CD4-positive, alpha-beta T cell treated with Interleukin-4 for 4 hours (primary cell): ENCODE data around the gene IGDCC3.

ENCODE experiments used
- DNase-seq: peaks from one replicate; pipeline ENCODE4 v3.0.0-alpha.2; 2020

The IGDCC3 gene

DNA sequence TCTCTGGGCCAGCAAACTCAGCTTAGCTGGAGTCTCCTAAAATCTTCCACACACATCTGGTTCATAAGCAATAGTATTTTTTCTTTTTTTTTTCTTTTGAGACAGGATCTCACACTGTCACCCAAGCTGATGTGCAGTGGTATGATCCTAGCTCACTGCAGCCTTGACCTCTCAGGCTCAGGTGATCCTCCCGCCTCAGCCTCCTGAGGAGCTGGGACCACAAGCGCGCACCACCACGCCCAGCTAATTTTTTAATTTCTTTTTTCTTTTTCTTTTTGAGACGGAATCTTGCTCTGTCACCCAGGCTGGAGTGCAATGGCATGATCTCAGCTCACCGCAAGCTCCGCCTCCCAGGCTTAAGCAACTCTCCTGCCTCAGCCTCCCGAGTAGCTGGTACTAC is 39.0 kb downstream of the IGDCC3 start:
- DNase-seq: no peak

DNA sequence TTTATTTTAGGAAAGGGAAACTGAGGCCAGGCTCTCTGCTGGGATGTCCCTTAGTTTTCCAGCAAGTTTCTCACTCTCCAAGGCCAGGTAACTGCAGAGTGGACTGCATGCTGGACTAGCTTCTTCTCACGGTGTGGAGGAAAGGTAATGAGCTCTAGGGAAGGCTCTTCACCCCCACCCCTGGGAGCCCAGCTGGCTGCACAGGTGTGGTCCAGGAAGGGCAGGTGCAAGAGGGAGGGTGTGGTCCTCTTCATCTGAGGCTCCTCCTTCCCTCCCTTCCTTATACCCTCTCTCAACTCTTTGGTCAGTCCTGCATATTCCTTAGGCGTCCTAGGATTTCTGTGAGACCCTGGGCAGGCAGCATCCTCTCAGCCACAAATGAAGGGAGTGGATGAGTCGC is 39.4 kb downstream of the IGDCC3 start:
- DNase-seq: no peak

DNA sequence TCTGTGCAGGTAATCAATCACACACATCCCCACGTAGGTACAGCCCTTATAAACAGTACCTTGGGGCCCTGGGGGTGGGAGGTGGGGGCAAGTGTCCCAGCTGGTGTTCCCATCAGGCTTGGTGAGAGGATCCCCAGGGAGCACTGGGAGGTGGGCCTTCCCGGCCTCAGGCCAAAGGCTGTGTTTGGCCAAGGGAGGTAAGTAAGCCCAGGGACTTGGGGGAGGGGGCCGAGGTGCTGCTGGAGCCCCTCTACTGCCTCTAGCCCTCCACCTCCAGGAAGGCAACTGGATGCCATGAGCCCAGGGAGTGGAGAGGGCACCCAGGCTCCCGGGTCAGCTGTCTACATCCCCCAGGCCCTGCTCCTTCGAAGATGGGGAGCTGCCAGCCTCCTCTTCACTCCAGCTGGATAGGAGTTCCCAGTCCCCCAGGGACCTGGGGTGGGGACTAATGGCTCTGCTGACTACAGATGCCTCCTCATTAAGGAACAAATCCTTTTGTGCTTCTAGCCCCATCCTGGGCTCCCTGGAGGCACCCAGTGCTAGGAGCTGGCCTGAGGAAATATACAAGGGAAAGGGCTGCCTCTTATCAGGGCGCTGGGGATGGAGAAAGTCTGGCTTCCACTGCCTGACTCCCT is 40.2 kb downstream of the IGDCC3 start:
- DNase-seq: no peak

DNA sequence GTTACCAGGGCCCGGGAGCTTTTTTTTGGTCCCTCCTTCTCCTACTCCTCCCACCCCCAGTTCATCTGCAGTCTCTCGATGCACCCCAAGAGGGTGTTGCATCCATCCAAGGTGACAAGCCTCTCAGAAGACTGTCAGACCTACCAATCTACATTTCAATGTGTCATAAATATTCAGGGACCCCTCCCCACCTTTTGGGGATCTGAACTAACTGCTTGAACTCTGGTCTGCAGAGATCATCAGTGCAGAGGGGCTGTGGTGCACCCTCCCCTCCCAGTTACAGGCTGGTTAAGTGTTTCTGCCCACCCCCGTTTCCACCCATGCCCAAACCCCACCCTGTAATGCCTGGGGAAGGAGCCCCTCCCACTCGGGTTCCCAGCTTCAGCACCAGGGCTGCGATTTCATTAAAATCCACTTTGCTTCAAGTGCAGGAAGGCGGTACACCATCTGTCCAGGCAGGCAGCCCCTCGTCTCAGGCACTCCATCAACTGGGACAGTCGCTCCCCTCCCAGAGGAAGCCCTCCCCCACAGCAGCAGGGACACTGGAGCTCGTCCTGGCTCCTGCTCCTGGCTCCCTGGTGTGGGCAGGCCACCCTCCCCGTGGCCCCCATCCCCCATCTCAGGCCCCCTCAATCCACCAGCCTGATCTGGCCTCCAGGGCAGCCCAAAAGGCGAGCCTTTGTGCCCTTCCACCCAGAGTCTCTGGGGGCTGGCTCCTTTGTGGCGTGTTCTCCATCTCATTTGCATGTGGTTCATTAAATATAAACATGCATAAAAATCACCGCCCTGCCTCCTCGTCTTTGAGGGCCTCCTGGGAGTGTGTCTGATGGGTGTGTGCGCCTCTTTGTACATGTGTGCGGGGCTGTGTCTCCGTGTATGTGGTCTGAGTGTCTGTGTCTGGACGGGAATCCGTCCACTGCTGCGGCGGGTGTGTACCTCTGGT is 41.0 kb downstream of the IGDCC3 start:
- no peak for DNase-seq

DNA sequence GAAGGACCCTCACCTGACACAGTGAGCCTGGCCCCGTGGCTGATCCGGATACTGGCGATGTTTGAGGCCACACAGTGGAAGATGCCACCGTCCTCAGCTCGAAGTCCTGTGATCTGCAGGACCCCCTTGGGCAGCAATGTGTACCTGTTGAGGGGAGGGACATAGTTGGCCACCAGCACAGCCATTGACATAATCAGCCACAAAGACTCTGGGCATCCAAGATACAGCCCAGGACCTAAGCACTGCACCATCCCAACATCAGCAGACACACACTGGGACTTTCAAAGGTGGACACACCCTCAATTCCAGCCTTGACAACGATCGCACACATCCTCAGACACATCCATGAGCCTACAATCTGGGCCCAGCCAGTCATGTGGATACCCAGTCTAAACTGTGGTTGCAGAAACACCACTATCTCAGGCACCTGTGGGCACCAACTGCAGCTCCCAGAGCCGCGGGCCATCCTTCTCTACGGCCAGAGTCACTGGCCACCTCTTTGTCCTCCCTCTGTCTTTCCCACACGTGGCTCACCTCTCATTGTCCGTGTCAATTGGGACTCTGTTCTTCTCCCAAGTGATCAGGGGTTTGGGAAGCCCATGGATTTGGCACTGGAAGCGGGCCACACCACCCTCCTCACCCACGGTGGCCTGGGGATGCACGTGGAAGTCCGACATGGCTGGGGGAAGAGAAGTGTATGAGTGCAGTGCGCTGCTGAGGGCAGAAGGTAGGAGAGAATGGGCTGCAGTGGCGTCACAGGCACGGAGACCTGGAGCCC is 42.3 kb downstream of the IGDCC3 start:
- DNase-seq: no peak

DNA sequence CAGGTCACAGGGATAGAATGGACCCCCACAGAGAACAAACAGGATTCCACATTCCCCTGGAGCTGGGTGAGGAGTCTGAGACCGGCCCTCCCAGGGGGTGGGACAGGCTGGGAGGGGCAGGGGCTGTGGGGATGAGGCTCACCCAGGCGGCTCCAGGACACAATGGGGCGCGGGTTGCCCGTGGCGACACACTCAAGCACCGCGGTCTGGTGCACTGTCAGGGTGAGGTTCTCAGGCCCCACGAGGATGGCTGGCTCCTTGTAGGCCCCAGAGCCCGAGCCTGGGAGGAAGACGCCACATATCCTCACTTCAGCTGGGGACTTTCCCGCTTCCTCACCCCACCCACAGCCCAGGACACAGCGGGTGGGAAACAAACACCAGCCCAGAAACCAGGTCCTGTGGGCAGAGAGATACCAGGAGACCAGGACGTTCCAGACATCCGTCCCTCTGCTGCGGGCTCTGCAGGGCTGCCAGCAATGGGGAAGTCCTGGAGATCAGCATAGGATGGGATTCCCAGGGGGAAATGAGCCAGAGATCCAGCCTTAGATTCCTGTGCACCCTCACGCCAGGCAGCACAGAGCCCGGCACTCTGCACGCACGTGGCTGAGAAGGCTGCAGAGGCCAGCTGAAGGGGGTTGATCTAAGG is 43.1 kb downstream of the IGDCC3 start:
- DNase-seq: no peak

DNA sequence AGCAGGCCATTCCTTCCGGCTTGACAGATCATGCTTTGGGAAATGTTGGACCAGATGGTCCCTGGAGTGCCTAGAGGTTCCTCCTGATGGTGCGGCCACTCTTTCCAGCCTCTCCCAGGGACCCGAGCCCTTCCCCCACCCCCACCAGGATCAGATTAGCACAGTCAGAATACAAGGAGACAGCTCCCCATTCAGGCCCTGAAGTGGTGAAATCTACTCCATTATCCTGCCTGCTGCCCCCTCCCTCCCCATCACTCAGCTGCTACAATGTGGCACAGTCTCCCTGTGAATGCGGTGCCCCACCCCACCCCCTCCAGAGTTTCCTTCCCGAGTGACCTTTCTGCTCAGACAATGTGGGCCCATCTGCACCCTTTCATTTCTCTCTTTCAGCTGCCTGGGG is 43.9 kb downstream of the IGDCC3 start:
- no peak for DNase-seq

DNA sequence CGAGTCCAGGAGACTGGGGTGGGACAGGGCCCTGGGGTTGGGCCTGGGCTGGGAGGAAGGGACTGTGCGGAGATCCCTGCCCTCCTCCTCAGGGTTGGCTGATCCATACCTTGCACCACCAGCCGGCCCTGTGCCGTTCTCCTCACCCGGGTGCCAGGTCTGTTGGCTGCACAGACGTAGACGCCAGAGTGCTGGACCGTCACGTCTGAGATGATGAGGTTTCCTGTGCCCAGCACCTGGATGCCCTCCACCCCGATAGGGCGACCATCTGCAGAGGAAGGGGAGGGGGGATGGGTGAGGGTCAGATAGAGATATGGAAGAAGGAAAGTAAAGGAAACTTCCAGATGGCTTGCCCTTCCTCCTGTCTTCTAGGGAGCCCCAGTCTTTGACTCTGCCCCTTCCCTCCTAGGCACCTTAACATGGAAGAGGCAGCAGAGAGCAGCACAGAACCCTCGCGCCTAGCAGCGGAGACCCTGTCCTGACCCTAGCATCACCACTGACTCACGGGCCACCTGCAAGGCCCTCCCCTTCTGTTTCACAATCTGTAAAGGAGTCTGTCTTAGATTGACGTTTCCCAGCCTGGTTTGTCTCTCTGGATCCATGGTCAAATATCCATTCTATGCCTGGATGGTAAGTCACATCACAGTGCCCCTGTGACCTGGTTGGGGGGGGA is 44.5 kb downstream of the IGDCC3 start:
- no peak for DNase-seq

DNA sequence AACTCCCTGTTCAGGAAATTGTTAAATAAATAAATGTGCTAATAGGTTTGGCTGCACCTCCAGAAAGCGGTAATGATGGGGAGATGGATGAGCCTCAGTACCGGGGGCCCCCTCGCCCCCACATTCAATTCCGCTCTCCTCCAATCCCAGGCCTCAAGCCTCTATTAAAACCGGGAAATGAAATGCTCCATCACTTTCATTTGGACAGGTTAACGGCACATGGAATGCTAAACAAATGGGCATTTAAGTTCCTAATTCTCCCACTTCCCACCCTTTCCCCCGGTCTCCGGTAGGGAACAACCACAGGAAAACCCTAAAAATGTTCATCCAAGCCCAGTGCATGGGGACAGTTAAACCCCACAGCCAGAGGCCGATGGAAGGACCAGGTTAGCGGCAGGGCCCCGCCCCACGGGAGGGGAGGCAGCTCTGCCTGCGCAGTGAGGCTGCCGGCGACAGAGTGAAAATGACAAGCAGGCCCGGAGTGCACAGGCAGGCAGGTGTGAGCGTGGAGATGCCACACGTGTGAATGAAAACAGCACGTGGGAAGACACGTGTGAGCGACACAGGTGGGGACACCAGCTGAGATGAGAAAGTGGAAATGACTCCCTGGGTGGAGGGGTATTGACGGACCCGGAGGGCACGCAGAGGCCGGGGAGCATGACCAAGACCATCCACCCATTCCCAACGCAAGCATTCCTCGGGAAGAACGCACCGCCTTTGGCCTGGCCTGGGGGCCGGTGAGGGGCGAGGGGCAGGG is 45.2 kb downstream of the IGDCC3 start:
- no peak for DNase-seq

DNA sequence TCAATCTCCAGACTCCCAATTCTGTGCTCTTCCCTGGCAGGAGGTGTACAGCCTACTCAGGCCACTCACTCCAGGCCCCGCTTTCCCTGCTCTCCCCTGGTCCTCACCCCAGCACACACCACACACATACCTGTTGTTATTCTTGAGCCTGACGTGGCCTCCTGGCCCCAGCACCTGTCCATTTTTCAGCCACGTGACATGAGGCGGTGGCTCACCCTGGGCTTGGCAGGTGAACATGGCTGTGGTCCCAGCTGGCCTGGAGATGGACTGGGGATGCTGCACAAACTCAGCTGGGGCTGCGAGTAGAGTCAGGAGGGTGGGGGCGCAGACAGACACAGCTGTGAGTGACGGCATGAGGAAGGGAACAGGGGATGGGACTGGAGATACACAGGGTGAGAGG is 46.0 kb downstream of the IGDCC3 start:
- no peak for DNase-seq

DNA sequence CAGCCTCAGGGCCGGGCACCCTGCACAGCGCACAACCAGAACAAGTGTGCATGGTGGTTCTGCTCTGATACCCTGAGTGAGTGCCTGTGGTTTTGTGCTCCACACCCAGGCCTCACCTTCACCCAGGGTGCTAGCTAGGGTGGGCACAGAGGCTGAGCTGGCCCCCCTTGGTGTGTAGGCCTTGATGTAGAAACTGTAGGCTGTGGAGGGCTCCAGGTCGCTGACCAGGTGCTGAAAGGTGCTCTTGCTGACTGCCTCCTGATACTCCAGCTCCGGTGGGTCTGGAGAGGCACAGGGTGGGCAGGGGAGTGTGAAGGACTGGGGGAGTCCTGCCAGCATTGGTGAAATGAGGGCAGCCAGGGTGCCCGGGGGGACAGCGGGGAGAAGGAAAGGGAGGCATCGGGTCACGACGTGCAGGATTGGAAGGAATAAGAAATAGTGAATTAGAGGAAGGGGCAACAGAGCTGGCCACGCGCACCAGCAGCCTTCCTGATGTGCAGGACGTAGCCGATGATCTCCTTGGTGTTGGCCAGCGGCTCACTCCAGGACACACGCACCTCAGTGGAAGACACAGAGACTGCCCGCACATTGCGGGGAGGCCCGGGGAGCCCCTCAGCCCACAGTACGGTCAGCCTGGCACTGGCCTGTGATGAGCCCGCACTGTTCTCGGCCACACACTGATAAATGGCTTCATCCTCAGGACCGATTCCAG is 46.7 kb downstream of the IGDCC3 start:
- DNase-seq: no peak

DNA sequence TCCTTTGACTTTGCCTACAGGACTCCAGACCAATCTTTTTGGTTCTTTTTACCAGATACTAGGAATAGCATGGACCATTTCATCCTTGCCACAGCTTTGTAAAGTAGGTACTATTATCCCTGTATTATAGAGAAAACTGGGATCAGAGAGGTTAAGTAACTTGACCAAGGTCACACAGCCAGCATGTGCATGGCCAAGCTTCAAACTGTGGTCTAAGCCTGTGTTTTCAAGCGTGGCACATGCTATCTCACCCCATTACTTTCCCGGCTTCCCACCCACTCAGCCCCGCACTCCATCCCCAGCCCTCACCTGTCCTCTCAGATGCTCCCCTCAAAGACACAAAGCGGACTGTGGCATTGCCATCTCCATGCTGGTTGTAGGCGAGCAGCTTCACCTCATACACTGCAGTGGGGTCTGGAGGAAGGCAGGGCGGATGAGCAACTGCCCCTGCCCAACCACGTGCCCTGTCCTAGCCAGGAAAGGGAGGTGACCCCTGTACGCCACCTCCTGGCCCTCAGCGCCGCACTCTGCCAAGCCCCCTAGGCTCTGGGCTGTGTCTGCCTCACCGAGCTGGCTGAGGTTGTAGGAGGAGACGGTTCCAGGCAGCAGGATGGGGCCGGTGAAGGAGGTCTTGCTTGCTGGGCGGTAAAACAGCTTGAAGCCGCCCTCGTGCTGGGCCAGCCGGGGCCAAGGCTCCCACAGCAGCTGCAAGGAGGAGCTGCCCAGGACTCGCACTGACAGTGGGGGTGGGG is 47.6 kb downstream of the IGDCC3 start:
- DNase-seq: no peak

DNA sequence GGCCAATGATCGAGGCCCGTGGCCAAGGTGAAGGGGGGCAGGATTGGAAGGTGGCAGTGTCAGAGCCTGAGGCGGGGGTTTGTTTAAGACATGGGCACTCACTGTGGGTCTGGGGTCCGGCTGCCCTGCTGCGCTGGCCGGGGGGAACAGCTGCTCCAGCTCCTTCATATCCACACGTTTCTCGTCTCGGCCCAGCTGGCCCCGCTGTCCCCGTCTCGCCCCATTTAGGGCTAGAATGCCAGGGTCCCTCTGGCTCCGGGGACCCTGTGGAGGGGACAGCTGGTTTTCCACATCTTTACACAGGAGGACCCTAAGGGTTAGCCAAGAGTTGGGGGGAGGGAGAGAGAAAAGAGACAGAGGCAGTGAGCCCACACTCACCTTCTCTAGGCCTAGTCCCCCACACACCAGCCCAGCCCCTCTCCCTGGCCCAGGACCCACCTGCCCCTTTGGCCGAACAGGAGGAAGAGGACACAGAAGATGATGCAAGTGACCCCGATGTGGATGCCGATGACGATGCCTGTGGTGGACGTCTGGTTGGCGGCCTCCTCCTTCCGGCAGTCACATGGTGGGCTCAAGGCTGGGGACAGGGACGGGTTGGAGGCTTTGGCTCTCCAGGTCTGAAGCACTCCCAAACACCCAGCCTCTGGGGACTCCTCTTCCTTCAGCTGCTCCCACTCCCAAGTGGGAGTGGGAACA is 48.4 kb downstream of the IGDCC3 start:
- no peak for DNase-seq

DNA sequence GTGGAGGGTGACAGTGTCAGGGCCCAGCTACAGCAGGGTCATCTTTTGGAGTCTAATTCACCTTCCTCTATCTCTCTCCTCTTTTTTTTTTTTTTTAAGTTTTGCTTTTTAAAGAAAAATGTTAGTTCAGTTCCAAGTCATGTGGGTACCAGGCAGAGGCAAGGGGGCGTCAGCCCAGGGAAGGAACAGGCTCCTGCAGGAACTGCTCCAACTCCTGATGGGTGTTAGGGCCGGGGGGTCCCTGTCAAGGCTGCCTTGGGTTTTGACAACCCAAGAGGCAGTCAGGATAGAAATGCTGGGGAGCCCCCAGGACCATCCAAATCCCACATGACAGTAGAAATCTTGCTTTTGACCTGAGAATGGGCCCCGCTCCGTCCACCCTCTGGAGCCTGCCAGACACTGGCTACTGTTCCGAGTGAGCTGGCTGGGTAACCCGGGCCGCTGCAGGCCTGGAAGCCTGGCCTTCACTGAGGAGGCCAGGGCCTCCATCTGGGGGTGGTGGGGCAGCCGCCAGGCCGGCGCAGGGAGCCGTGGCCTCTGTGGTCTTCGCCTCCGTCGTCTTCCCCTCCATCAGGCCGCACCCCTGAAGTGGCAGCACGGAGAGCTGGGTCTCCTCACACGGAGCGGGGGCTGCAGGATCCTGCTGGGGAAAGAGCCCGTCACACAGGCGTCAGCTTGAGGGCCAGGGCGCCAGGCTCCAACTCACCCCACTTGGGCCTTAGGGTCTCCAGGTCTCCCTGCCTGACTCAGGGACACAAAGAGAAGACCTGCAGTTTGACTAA is 49.1 kb downstream of the IGDCC3 start:
- no peak for DNase-seq

DNA sequence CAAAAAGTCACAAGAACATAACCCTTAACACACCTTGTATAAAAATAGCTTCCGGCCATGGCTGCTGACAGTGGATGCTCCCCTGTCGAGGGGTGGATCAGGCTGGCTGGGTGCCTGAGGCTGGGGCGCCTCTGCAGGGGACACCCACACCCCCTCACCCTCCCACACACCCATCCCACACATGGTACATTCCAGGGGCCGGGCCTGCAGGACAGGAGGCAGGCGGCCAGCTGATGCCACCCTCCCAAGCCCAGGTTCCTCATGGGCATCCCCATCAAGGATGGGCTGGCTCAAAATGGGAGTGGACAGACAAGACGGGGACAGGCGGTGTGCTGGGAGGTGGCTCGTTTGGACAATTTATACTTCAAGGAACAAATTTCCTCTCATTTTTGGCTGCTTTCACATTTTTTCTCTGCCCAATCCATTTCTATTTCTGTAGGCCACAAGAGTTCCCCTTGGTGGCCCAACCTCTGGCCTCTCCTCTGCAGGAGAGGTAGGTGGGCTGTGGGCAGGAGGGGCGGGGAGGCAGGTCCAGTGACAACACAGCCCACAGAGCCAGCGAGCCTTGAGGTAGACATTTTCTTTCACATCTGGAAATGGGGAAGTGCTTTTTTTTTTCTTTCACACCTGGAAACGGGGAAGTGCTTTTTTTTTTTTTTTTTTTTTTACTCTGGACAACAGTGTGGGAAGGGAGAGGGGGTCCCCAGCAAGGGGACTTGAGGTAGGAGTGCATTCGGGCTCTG is 50.0 kb downstream of the IGDCC3 start:
- DNase-seq: no peak

DNA sequence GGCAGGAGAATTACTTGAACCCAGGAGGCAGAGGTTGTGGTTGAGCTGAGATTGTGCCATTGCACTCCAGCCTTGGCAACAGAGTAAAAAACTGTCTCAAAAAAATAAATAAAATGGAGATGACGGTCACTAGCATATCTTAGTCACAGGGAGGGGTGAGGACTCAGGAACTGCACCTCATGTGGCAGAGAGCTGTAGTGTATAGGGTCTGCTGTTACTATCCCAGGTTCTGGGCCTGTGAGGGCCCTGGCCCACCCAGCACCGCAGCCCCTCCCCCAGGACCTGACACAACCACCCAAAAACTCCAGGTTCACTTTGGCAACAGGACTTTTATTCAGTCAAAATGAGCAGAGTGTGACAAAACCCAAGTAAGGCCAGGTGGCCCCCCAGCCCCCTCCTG is 51.0 kb downstream of the IGDCC3 start:
- no peak for DNase-seq

DNA sequence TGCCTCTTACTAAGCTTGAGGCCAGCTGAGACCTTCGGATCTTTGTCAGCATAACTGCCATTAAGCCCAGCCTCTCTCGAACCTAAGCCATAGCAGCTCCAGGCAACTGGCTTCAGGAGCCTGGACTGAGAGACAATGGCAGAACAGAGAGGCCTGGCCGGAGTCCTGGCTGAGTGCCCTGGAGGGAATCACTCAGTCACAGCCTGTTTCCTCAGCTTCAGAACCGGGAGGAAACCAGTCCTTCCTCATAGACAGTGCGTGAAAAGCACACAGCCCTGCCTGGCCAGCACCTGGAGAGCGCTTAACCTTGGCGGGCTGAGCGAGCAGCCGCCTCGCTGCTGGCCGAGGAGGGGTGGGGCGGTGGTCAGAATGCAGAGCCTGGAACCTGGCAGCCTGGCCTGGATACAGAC is 51.7 kb downstream of the IGDCC3 start:
- DNase-seq: no peak

DNA sequence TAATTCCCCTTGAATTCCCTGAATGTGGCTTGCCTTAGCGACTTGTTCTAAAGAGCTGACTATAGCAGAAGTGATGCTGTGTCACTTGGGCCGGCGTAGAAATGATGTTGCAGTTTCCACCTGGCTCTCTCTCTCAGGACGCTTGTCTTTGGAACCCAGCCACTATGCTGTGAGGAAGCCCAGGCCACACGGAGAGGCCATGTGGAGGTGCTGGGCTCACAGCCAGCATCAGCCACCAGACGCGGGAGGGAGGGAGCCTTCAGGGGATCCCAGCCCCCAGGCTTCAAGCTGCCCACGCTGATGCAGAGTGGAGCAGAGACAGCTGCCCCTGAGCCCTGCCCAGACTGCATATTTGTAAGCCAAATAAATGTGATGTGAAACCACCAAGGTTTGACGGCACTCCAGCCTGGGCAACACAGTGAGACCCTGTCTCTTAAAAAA is 54.7 kb downstream of the IGDCC3 start:
- no peak for DNase-seq
